H1 (cell line): Measurements from ENCODE around the gene ARAP2.

Experiments used
- ASH2L ChIP-seq: fragments of 200-600, 300-600 bp; sonication (generic); IDR thresholded peaks from one replicate; pipeline ENCODE4 v1.7.1; 2017; ENCODE audit warnings: low read length
- BACH1 ChIP-seq: IDR thresholded peaks from 2 replicates; pipeline ENCODE4 v1.6.1; 2012; ENCODE audit warnings: low read length, improper control_type of control experiment
- KDM5A ChIP-seq: fragments of 200-600 bp; IDR thresholded peaks from 2 replicates; pipeline ENCODE4 v1.7.1; 2012; ENCODE audit warnings: mild to moderate bottlenecking, low read length, inconsistent platforms, mixed read lengths
- POLR2A ChIP-seq, 2 experiments: IDR thresholded peaks; 1 replicate in 1 of 2; 2 replicates in 1 of 2; pipeline ENCODE4 v1.6.1; 2011; ENCODE audit warnings: low read depth in 2 of 2, low read length in 2 of 2, mild to moderate bottlenecking in 2 of 2; ENCODE audit errors: control extremely low read depth in 1 of 2
- RAD21 ChIP-seq, 2 experiments: IDR thresholded peaks in 1 of 2; conservative IDR thresholded peaks in 1 of 2; 2 replicates each; pipeline ENCODE4 v1.6.1; 2011; ENCODE audit warnings: low read depth in 2 of 2, low read length in 2 of 2, improper control_type of control experiment in 1 of 2, inconsistent platforms in 1 of 2, mild to moderate bottlenecking in 1 of 2, moderate library complexity in 1 of 2
- SP1 ChIP-seq: IDR thresholded peaks from 2 replicates; pipeline ENCODE4 v1.6.1; 2011; ENCODE audit warnings: low read depth, low read length
- YY1 ChIP-seq: IDR thresholded peaks from 2 replicates; pipeline ENCODE4 v1.6.1; 2011; ENCODE audit warnings: low read depth, mild to moderate bottlenecking, low read length
- TF ChIP-seq, protein P1 (sequence below): IDR thresholded peaks from 2 replicates; pipeline ENCODE4 v1.6.1; 2011; ENCODE audit warnings: low read length, improper control_type of control experiment
- TF ChIP-seq, protein P2 (sequence below), 3 experiments: IDR thresholded peaks; 1 replicate in 2 of 3; 2 replicates in 1 of 3; pipeline versions ENCODE4 v1.5.1 to v1.6.1; 2011; ENCODE audit warnings: low read length in 3 of 3, mild to moderate bottlenecking in 3 of 3, inconsistent platforms in 2 of 3, low read depth in 1 of 3, moderate library complexity in 1 of 3; ENCODE audit not compliant: insufficient read depth in 1 of 3; ENCODE audit errors: control extremely low read depth in 1 of 3

DNA sequence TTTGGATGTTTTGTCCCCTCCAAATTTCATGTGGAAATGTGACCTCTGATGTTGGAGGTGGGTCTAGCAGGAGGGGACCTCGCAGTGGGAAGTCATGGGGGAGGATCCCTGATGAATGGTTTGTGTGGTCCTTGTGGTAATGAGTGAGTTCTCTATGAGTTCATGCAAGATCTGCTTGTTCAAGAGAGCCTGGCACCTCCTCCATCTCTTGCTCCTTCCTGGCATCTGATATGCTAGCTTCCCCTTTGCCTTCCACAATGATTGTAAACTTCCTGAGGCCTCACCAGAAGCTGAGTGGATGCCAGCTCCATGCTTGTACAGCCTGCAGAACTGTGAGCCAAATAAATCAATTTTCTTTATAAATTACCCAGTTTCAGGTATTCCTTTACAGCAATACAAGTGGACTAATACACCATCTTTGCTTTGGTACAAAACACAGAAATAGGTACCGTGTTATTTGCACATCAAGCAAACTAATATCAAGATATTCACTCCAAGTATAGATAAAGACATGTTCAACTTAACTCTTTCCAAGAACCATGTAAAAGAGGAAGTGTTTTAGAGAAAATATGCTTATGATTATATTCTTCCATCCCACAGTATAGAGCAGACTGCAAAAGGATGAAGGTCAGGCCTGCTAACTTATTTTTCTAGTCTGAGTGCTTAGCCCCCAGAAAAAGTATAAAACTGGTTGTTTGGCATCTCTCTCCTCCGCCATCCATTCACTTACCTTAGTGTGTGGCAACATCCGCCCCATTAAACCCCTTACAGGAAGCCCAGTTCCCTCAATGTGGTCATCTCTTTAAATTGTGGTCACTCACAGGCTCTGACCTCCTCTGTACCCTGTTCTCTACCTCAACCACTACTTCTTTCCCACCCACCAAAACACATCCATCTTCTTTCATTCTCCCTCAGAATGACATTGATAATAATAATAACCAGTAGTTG is 6.7 kb downstream of the ARAP2 start:
- TF ChIP-seq RAD21 (IDR thresholded peaks at IDR 0.05 in 1 of 2, conservative IDR thresholded peaks at IDR 0.05 in 1 of 2; ENCODE audit: low read depth in 2 of 2, low read length in 2 of 2) (no peak), ASH2L (no peak), SP1 (no peak), BACH1 (no peak), YY1 (no peak), KDM5A (no peak), POLR2A (IDR thresholded peaks at IDR 0.05; ENCODE audit: control extremely low read depth in 1 of 2, low read depth in 2 of 2, low read length in 2 of 2) (no peak)
- TF ChIP-seq, protein P1, sequence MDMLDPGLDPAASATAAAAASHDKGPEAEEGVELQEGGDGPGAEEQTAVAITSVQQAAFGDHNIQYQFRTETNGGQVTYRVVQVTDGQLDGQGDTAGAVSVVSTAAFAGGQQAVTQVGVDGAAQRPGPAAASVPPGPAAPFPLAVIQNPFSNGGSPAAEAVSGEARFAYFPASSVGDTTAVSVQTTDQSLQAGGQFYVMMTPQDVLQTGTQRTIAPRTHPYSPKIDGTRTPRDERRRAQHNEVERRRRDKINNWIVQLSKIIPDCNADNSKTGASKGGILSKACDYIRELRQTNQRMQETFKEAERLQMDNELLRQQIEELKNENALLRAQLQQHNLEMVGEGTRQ = no peak
- TF ChIP-seq, protein P2, sequence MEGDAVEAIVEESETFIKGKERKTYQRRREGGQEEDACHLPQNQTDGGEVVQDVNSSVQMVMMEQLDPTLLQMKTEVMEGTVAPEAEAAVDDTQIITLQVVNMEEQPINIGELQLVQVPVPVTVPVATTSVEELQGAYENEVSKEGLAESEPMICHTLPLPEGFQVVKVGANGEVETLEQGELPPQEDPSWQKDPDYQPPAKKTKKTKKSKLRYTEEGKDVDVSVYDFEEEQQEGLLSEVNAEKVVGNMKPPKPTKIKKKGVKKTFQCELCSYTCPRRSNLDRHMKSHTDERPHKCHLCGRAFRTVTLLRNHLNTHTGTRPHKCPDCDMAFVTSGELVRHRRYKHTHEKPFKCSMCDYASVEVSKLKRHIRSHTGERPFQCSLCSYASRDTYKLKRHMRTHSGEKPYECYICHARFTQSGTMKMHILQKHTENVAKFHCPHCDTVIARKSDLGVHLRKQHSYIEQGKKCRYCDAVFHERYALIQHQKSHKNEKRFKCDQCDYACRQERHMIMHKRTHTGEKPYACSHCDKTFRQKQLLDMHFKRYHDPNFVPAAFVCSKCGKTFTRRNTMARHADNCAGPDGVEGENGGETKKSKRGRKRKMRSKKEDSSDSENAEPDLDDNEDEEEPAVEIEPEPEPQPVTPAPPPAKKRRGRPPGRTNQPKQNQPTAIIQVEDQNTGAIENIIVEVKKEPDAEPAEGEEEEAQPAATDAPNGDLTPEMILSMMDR (IDR thresholded peaks at IDR 0.05; ENCODE audit: control extremely low read depth in 1 of 3, insufficient read depth in 1 of 3, low read depth in 1 of 3, low read length in 3 of 3) = no peak
